HFFc6 (cell line): ENCODE results near the gene CIZ1. TPM values are rescaled to one million over a fixed set of nuclear protein-coding genes. Genes with fewer than 3 reads are reported as not detected.

Experiments
- DNase-seq: peaks from one replicate; pipeline ENCODE4 v3.0.0-alpha.2; 2018
- H3K27ac Mint-ChIP-seq: 2 replicates; pipeline ENCODE4 v1.8.0; 2020; ENCODE audit warnings: mild to moderate bottlenecking, mixed read lengths
- H3K27me3 Mint-ChIP-seq: 2 replicates; pipeline ENCODE4 v1.8.0; 2021; ENCODE audit warnings: mild to moderate bottlenecking, moderate library complexity, mixed read lengths; ENCODE audit not compliant: insufficient read depth
- H3K36me3 Mint-ChIP-seq: 2 replicates; pipeline ENCODE4 v1.8.0; 2021; ENCODE audit warnings: low read depth, mixed read lengths
- H3K4me1 Mint-ChIP-seq: 2 replicates; pipeline ENCODE4 v1.8.0; 2020; ENCODE audit warnings: low read depth, mixed read lengths
- H3K4me3 Mint-ChIP-seq: 2 replicates; pipeline ENCODE4 v1.8.0; 2020; ENCODE audit warnings: mild to moderate bottlenecking, moderate library complexity, mixed read lengths
- H3K9me3 Mint-ChIP-seq: 2 replicates; pipeline ENCODE4 v1.8.0; 2020; ENCODE audit warnings: mild to moderate bottlenecking, mixed read lengths
- total RNA-seq, 6 experiments: library from RNA; stranded (reverse); fragmentation: NEBNext Ultra II Directional; extraction: Animal tissue kit (Norgen Biotek cat#: 25700); gene quantifications; 2 replicates in 1 of 6; 3 replicates in 5 of 6; pipeline ENCODE4 v1.2.3, GENCODE V29; 2021
- TF ChIP-seq, protein P1 (sequence below): fragments of 200-600 bp; sonication (generic); IDR thresholded peaks from 2 replicates; pipeline ENCODE4 v1.5.0; 2021; ENCODE audit warnings: antibody characterized with exemption, mild to moderate bottlenecking

CIZ1 gene
- total RNA-seq, 6 experiments from 2014 or later: 119 to 168 (median 148) TPM

DNA sequence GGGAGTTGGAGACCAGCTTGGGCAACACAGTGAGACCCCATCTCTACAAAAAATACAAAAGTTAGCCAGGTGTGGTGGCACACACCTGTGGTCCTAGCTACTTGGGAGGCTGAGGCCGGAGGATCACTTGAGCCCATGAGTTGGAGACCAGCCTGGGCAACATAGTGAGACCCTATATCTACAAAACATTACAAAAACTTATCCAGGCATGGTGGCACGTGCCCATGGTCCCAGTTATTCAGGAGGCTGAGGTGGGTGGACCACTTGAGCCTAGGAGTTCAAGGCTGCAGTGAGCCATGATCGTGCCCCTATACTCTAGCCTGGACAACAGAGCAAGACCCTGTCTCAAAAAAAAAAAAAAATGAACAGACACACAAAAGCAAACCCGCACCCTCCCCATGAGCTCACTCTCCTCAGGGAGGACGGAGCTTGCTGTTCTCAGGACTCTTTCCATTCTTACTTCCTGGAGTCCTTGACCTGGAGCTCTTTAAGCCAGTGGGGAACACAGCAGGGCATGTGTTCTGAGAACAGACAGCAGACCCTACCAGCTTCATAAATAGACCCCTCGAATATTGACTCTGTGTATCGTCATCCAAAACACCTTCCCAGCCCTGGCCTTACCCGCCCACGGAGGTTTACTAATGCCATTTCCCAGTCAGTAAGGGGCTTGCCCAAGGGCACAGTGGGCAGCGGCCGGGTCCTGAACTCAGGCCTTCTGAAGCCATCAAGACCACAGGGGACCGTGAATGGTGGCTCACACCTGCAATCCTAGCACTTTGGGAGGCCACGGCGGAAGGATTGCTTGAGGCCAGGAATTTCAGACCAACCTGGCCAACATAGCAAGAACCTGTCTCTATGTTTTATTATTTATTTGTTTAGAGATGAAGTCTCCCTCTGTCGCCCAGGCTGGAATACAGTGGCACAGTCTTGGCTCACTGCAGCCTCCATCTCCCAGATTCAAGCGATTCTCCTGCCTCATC, 75.0 kb downstream of the CIZ1 start:
- Mint-ChIP-seq H3K9me3 (no peaks in the 10 kb centered on the region), H3K27me3 (no peaks in the 10 kb centered on the region; the same call in none of the 2 replicates), H3K36me3 (no peaks in the 10 kb centered on the region), H3K4me3 (no peak overlapping the region), H3K4me1 (0 out of 2 replicates have a peak, but pooled peaks cover 6% of the 10 kb centered on the region), H3K27ac (no peak overlapping the region)
- TF ChIP-seq, protein P1, sequence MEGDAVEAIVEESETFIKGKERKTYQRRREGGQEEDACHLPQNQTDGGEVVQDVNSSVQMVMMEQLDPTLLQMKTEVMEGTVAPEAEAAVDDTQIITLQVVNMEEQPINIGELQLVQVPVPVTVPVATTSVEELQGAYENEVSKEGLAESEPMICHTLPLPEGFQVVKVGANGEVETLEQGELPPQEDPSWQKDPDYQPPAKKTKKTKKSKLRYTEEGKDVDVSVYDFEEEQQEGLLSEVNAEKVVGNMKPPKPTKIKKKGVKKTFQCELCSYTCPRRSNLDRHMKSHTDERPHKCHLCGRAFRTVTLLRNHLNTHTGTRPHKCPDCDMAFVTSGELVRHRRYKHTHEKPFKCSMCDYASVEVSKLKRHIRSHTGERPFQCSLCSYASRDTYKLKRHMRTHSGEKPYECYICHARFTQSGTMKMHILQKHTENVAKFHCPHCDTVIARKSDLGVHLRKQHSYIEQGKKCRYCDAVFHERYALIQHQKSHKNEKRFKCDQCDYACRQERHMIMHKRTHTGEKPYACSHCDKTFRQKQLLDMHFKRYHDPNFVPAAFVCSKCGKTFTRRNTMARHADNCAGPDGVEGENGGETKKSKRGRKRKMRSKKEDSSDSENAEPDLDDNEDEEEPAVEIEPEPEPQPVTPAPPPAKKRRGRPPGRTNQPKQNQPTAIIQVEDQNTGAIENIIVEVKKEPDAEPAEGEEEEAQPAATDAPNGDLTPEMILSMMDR: no peak
- no peak for DNase-seq

Other genes with a start within 250 kb of the CIZ1 start
- gene EEIG1, start 210.6 kb downstream of the CIZ1 start, total RNA-seq: 10 to 100 TPM; 26.7 to 35.4 (median 29.3) TPM
- gene NAIF1, start 124.3 kb downstream of the CIZ1 start, total RNA-seq: 10 to 100 TPM in 3 of 6 experiments, 1 to 10 TPM in 3; 8.7 to 11.5 (median 9.8) TPM
- 10 to 100 TPM; 16.5 to 20.7 (median 18.4) TPM for gene SLC25A25, start 123.3 kb downstream of the CIZ1 start, total RNA-seq
- gene PTGES2, start 63.8 kb downstream of the CIZ1 start, total RNA-seq: 10 to 100 TPM; 68.5 to 82.8 (median 70.6) TPM
- not detected for gene LCN2, start 42.1 kb downstream of the CIZ1 start, total RNA-seq
- gene BBLN, start 31.3 kb downstream of the CIZ1 start, total RNA-seq: 10 to 100 TPM; 45.7 to 63.2 (median 50.5) TPM
- gene DNM1, start 11.8 kb upstream of the CIZ1 start, total RNA-seq: 10 to 100 TPM; 17.4 to 38.2 (median 32.7) TPM
- gene GOLGA2, start 84.4 kb upstream of the CIZ1 start, total RNA-seq: 100 to 1,000 TPM; 142 to 167 (median 156) TPM
- gene SWI5, start 84.7 kb upstream of the CIZ1 start, total RNA-seq: 10 to 100 TPM; 40.7 to 46.7 (median 41.9) TPM
- 10 to 100 TPM; 27.0 to 38.5 (median 34.3) TPM for gene TRUB2, start 130.9 kb upstream of the CIZ1 start, total RNA-seq
- 10 to 100 TPM; 29.8 to 33.3 (median 31.3) TPM for gene COQ4, start 131.3 kb upstream of the CIZ1 start, total RNA-seq
- gene SLC27A4, start 149.0 kb upstream of the CIZ1 start, total RNA-seq: 10 to 100 TPM; 21.1 to 31.1 (median 23.2) TPM
- 10 to 100 TPM; 63.8 to 75.5 (median 70.2) TPM for gene URM1, start 179.8 kb upstream of the CIZ1 start, total RNA-seq
- 100 to 1,000 TPM; 125 to 172 (median 136) TPM for gene CERCAM, start 229.3 kb upstream of the CIZ1 start, total RNA-seq